ENCODE measurements around the gene POU2F3. TPM values are rescaled to one million over a fixed set of nuclear protein-coding genes. Genes with fewer than 3 reads are reported as not detected.

The POU2F3 gene
- total and polyA plus RNA-seq, 2 of the 8 experiments (the other 6 are each of a cell fraction or from before 2014, with no cell fraction given) = 1.0 to 2.1 TPM

- Histone ChIP-seq H4K8ac (ENCODE audit: extremely low read depth, insufficient read depth, low read length) (no peak overlapping the region; the same call in 1 of the 2 replicates), H3K9ac (replicated peaks in 1 of 4; ENCODE audit: extremely low read depth in 1 of 4, low read depth in 3 of 4, low read length in 3 of 4) (peak overlapping the region in 2 of 4 experiments; percentile 38 to 43; a peak in 3 of 7 replicates), H4K20me1 (replicated peaks in 1 of 2; ENCODE audit: control insufficient read depth in 1 of 2, insufficient read depth in 2 of 2, low read length in 2 of 2) (peaks cover 3 to 8% of the 10 kb centered on the region in 2 experiments), H2AK5ac (ENCODE audit: low read depth, low read length) (no peak overlapping the region), H3K23ac (ENCODE audit: insufficient read length) (no peak overlapping the region), H3K14ac (ENCODE audit: insufficient read length) (no peak overlapping the region), H3K18ac (ENCODE audit: extremely low read depth, low read length) (peak overlapping the region; percentile 36; the same call in 1 of the 2 replicates), H2BK5ac (ENCODE audit: low read depth, low read length) (no peak overlapping the region), H4K5ac (ENCODE audit: insufficient read length, low read depth, low read length) (peak overlapping the region; percentile 3), H4K91ac (replicated peaks; ENCODE audit: insufficient read length, low read length) (peak overlapping the region; percentile 18), H3K79me2 (ENCODE audit: control insufficient read depth in 1 of 2, insufficient read depth in 2 of 2, low read length in 2 of 2) (peaks cover 8 to 38% of the 10 kb centered on the region in 2 experiments; a peak in 3 of 4 replicates), H3K27me3 (replicated peaks in 1 of 4; ENCODE audit: control insufficient read depth in 3 of 4, extremely low read depth in 1 of 4, insufficient read depth in 3 of 4, low read length in 3 of 4) (no peaks in the 10 kb centered on the region), H3K23me2 (ENCODE audit: low read depth, low read length) (peaks cover 10% of the 10 kb centered on the region), H3K4me3 (ENCODE audit: extremely low read depth in 1 of 4, insufficient read depth in 2 of 4, low read depth in 3 of 4, low read length in 4 of 4) (peak overlapping the region; percentile 89 to 98 (median 96)), H3K4me1 (replicated peaks in 1 of 4; ENCODE audit: control insufficient read depth in 3 of 4, insufficient read depth in 4 of 4, low read length in 3 of 4) (peaks cover 0 to 8% (median 5%) of the 10 kb centered on the region in 4 experiments; a peak in 6 of 7 replicates), H2BK15ac (ENCODE audit: low read length) (no peak overlapping the region), H2AFZ (ENCODE audit: low read length) (peak overlapping the region; percentile 37; the same call in 1 of the 2 replicates), H3K56ac (replicated peaks; ENCODE audit: insufficient read length, low read depth, low read length) (no peak overlapping the region), H2BK12ac (ENCODE audit: low read depth, low read length) (no peak overlapping the region), H3K4me2 (ENCODE audit: insufficient read depth in 1 of 2, low read depth in 2 of 2, low read length in 2 of 2) (peak overlapping the region; percentile 53 to 75), H3K79me1 (ENCODE audit: low read depth, low read length) (no peaks in the 10 kb centered on the region), H3K9me3 (ENCODE audit: insufficient read depth in 2 of 2, low read depth in 1 of 2, low read length in 1 of 2) (no peaks in the 10 kb centered on the region), H3K36me3 (ENCODE audit: control insufficient read depth in 2 of 4, insufficient read depth in 4 of 4, low read length in 3 of 4) (peaks cover 0 to 3% (median under 1%) of the 10 kb centered on the region in 4 experiments; a peak in 3 of 8 replicates), H2BK120ac (replicated peaks; ENCODE audit: low read depth, low read length) (no peak overlapping the region), H3K27ac (ENCODE audit: low read depth, low read length) (peak overlapping the region; percentile 32; the same call in 1 of the 2 replicates), H2BK20ac (ENCODE audit: low read length) (no peak overlapping the region), H3K4ac (replicated peaks; ENCODE audit: insufficient read length, low read depth, low read length) (peak overlapping the region; percentile 83)
- POLR2A ChIA-PET (ENCODE audit: partially characterized antibody) = interaction anchor here (0.7 to 3.8 kb wide), 9 partner anchors 9 to 166 kb away, joined by 3 to 27 read pairs (median 4); partner anchors contain the start of gene TLCD5
- TF ChIP-seq JUND (IDR thresholded peaks at IDR 0.05; ENCODE audit: low read length) (no peak), SIX5 (IDR thresholded peaks at IDR 0.05; ENCODE audit: low read depth, low read length) (no peak), YY1 (IDR thresholded peaks at IDR 0.05; ENCODE audit: low read depth, low read length) (no peak), SP1 (IDR thresholded peaks at IDR 0.05; ENCODE audit: low read depth, low read length) (no peak), SP2 (IDR thresholded peaks at IDR 0.05; ENCODE audit: low read length) (no peak), ASH2L (IDR thresholded peaks at IDR 0.05; ENCODE audit: low read length) (peak; percentile 15), MAX (IDR thresholded peaks at IDR 0.05) (no peak)
- DNase-seq (ENCODE audit: low read depth in 1 of 2, low spot score in 2 of 2) (no peak), FAIRE-seq (no peak)
- CTCF ChIA-PET (ENCODE audit: partially characterized antibody) = interaction anchor here (0.7 to 2.5 kb wide), 41 partner anchors 10 to 1819 kb away, joined by 3 to 19 read pairs (median 4); partner anchors contain the start of genes POU2F3 and TLCD5
- 6% methylated on average over 19 of the region's 19 CpGs; no CpG with 5 or more reads in 1 of the 2 experiments for WGBS, 2 experiments (ENCODE audit: extremely low coverage in 1 of 2, insufficient coverage in 1 of 2, insufficient read length in 1 of 2, insufficient replicate concordance in 2 of 2, low coverage in 1 of 2, low lambda C conversion rate in 2 of 2, missing lambda C conversion rate in 1 of 2)
Measured at GRCh38 chr11:120335556-120335907, 95.6 kb downstream of the POU2F3 start.
